ENCODE measurements around the gene VTI1A.
A peak's percentile ranks its signal among the peaks of the same experiment; 100 is the strongest.

Gene VTI1A

GRCh38 chr10:112517451-112517862, 70.4 kb downstream of the VTI1A start:
- H3K4me3 ChIP-seq (ENCODE audit: low read length), result no peak overlapping the region
- no peak for DNase-seq (ENCODE audit: low read depth)
- TF ChIP-seq CTCF (conservative IDR thresholded peaks at IDR 0.05; ENCODE audit: low read length), result no peak

- no peak for DNase-seq (ENCODE audit: low read depth)
Measured at GRCh38 chr10:112519133-112519761, 72.2 kb downstream of the VTI1A start.

GRCh38 chr10:112520914-112521313, 73.9 kb downstream of the VTI1A start:
- no peak for DNase-seq (ENCODE audit: low read depth)
- no peak overlapping the region for H3K4me3 ChIP-seq (ENCODE audit: low read length)
- TF ChIP-seq CTCF (conservative IDR thresholded peaks at IDR 0.05; ENCODE audit: low read length), result no peak

More at GRCh38 chr10:112519133-112519761, 72.2 kb downstream of the VTI1A start:
- no peak overlapping the region for H3K4me3 ChIP-seq (ENCODE audit: low read length)
- TF ChIP-seq CTCF (conservative IDR thresholded peaks at IDR 0.05; ENCODE audit: low read length), result no peak

GRCh38 chr10:112524641-112525040, 77.6 kb downstream of the VTI1A start:
- no peak for TF ChIP-seq CTCF (conservative IDR thresholded peaks at IDR 0.05; ENCODE audit: low read length)
- no peak overlapping the region for H3K4me3 ChIP-seq (ENCODE audit: low read length)
- DNase-seq (ENCODE audit: low read depth), result peak; percentile 29

- H3K4me3 ChIP-seq (ENCODE audit: low read length), result no peak overlapping the region
- TF ChIP-seq CTCF (conservative IDR thresholded peaks at IDR 0.05; ENCODE audit: low read length), result no peak
- no peak for DNase-seq (ENCODE audit: low read depth)
Measured at GRCh38 chr10:112525200-112525599, 78.2 kb downstream of the VTI1A start.

GRCh38 chr10:112526139-112526538, 79.1 kb downstream of the VTI1A start:
- TF ChIP-seq CTCF (conservative IDR thresholded peaks at IDR 0.05; ENCODE audit: low read length), result no peak
- peak; percentile 8 for DNase-seq (ENCODE audit: low read depth)
- H3K4me3 ChIP-seq (ENCODE audit: low read length), result no peak overlapping the region

GRCh38 chr10:112526906-112527305, 79.9 kb downstream of the VTI1A start:
- no peak overlapping the region for H3K4me3 ChIP-seq (ENCODE audit: low read length)
- DNase-seq (ENCODE audit: low read depth), result no peak
- TF ChIP-seq CTCF (conservative IDR thresholded peaks at IDR 0.05; ENCODE audit: low read length), result peak; percentile 22; the same call in 1 of the 2 replicates

Data from AG10803 (cell line).